Fibroblast of lung (primary cell): Measurements from ENCODE around the gene FMO4. TPM values are rescaled to one million over a fixed set of nuclear protein-coding genes. Genes with fewer than 3 reads are reported as not detected.

Experiments used
- DNase-seq, 2 donors: peaks; one replicate each; pipeline versions ENCODE4 v3.0.0 to v3.0.0-alpha.2; 2010; ENCODE audit warnings: low read depth in 2 of 2
- H2AFZ ChIP-seq: 2 replicates; pipeline ENCODE4 v1.5.1; 2012; ENCODE audit warnings: low read length, control low read depth, inconsistent platforms
- H3K27ac ChIP-seq: 2 replicates; pipeline ENCODE4 v1.5.1; 2011; ENCODE audit warnings: low read length, control low read depth; ENCODE audit not compliant: insufficient read depth
- H3K27me3 ChIP-seq: 2 replicates; pipeline ENCODE4 v1.5.1; 2011; ENCODE audit warnings: mild to moderate bottlenecking, low read length; ENCODE audit not compliant: control insufficient read depth, insufficient read depth
- H3K36me3 ChIP-seq: 2 replicates; pipeline ENCODE4 v1.5.1; 2011; ENCODE audit warnings: low read length; ENCODE audit not compliant: control insufficient read depth, insufficient read depth
- H3K4me1 ChIP-seq: 2 replicates; pipeline ENCODE4 v1.5.1; 2011; ENCODE audit warnings: low read length; ENCODE audit not compliant: control insufficient read depth, insufficient read depth; ENCODE audit errors: extremely low read depth
- H3K4me2 ChIP-seq: 2 replicates; pipeline ENCODE4 v1.5.1; 2011; ENCODE audit warnings: low read length, control low read depth; ENCODE audit not compliant: insufficient read depth; ENCODE audit errors: extremely low read depth
- H3K4me3 ChIP-seq, 4 experiments: fragments of 200-600 bp in 1 of 4; sonication (generic) in 1 of 4; replicated peaks in 1 of 4; 2 replicates each; pipeline ENCODE4 v1.5.1; 2011 to 2016; ENCODE audit warnings: low read length in 4 of 4, low read depth in 3 of 4, mild to moderate bottlenecking in 3 of 4, control low read depth in 2 of 4, inconsistent platforms in 1 of 4, mixed read lengths in 1 of 4; ENCODE audit not compliant: insufficient read depth in 1 of 4; ENCODE audit errors: control extremely low read depth in 1 of 4
- H3K79me2 ChIP-seq: 2 replicates; pipeline ENCODE4 v1.5.1; 2012; ENCODE audit warnings: mild to moderate bottlenecking, low read length, inconsistent platforms; ENCODE audit not compliant: control insufficient read depth, insufficient read depth
- H3K9ac ChIP-seq: 2 replicates; pipeline ENCODE4 v1.5.1; 2011; ENCODE audit warnings: mild to moderate bottlenecking, low read length, control low read depth; ENCODE audit not compliant: insufficient read depth
- H3K9me3 ChIP-seq: 2 replicates; pipeline ENCODE4 v1.5.1; 2012; ENCODE audit warnings: low read depth, low read length; ENCODE audit not compliant: control insufficient read depth, insufficient read depth
- H4K20me1 ChIP-seq: 2 replicates; pipeline ENCODE4 v1.5.1; 2011; ENCODE audit warnings: low read length; ENCODE audit not compliant: control insufficient read depth, insufficient read depth; ENCODE audit errors: extremely low read depth
- CTCF ChIP-seq, 2 donors: IDR thresholded peaks in 1 of 2; conservative IDR thresholded peaks in 1 of 2; 1 replicate in 1 of 2; 2 replicates in 1 of 2; pipeline ENCODE4 v1.5.1; 2011 to 2012; ENCODE audit warnings: low read length in 2 of 2, control low read depth in 1 of 2, inconsistent platforms in 1 of 2, low read depth in 1 of 2, mild to moderate bottlenecking in 1 of 2
- EZH2 ChIP-seq: IDR thresholded peaks from 2 replicates; pipeline ENCODE4 v1.5.1; 2012; ENCODE audit warnings: low read length, control low read depth, mild to moderate bottlenecking; ENCODE audit errors: missing control alignments
- polyA plus RNA-seq, 2 donors: library from polyadenylated mRNA; depleted of rRNA in 1 of 2; stranded (reverse) in 1 of 2; unstranded in 1 of 2; fragments of >200 nt; gene quantifications; 2 replicates each; pipeline ENCODE4 v1.2.1, GENCODE V29; 2011 to 2012; ENCODE audit warnings: missing spikeins in 1 of 2
- total RNA-seq: library from RNA; depleted of rRNA; stranded (reverse); fragments of >200 nt; gene quantifications from 2 replicates; pipeline ENCODE4 v1.2.1, GENCODE V29; 2014

FMO4 gene
- total and polyA plus RNA-seq, 2 donors (not counting 1 experiment from before 2014, with no cell fraction given), result 5.5 to 7.3 TPM

- H3K79me2 ChIP-seq, result no peaks in the 10 kb centered on the region
- DNase-seq, result no peak
- peaks cover 3% of the 10 kb centered on the region for H3K4me1 ChIP-seq
- H4K20me1 ChIP-seq, result no peaks in the 10 kb centered on the region
- TF ChIP-seq CTCF (conservative IDR thresholded peaks at IDR 0.05 in 1 of 2, IDR thresholded peaks at IDR 0.05 in 1 of 2; ENCODE audit: low read depth in 1 of 2, low read length in 2 of 2) (no peak), EZH2 (no peak)
- no peak overlapping the region for H3K4me3 ChIP-seq
- H3K27ac ChIP-seq, result no peak overlapping the region
- H3K4me2 ChIP-seq, result no peak overlapping the region
- no peak overlapping the region for H3K9ac ChIP-seq
- H2AFZ ChIP-seq, result no peak overlapping the region
- H3K27me3 ChIP-seq, result no peaks in the 10 kb centered on the region
- no peaks in the 10 kb centered on the region for H3K36me3 ChIP-seq
- H3K9me3 ChIP-seq, result no peaks in the 10 kb centered on the region
These were observed 18.2 kb upstream of the FMO4 start for GRCh38 chr1:171295821-171296220.

GRCh38 chr1:171296897-171297296 lies 17.1 kb upstream of the FMO4 start:
- Histone ChIP-seq H3K4me3 (no peak overlapping the region), H3K27ac (no peak overlapping the region), H3K4me1 (peaks cover 3% of the 10 kb centered on the region), H3K27me3 (no peaks in the 10 kb centered on the region), H3K36me3 (no peaks in the 10 kb centered on the region), H2AFZ (no peak overlapping the region), H4K20me1 (no peaks in the 10 kb centered on the region), H3K4me2 (no peak overlapping the region), H3K9ac (no peak overlapping the region), H3K79me2 (no peaks in the 10 kb centered on the region), H3K9me3 (no peaks in the 10 kb centered on the region)
- TF ChIP-seq EZH2, result no peak
- TF ChIP-seq CTCF (conservative IDR thresholded peaks at IDR 0.05 in 1 of 2, IDR thresholded peaks at IDR 0.05 in 1 of 2; ENCODE audit: low read depth in 1 of 2, low read length in 2 of 2), result no peak
- no peak for DNase-seq

- Histone ChIP-seq H3K36me3 (no peaks in the 10 kb centered on the region), H3K4me3 (no peak overlapping the region), H3K27ac (no peak overlapping the region), H3K4me2 (no peak overlapping the region), H3K9me3 (no peaks in the 10 kb centered on the region), H4K20me1 (no peaks in the 10 kb centered on the region), H3K27me3 (no peaks in the 10 kb centered on the region), H2AFZ (no peak overlapping the region), H3K4me1 (no peaks in the 10 kb centered on the region), H3K9ac (no peak overlapping the region), H3K79me2 (no peaks in the 10 kb centered on the region)
- no peak for DNase-seq
- TF ChIP-seq EZH2 (no peak), CTCF (conservative IDR thresholded peaks at IDR 0.05 in 1 of 2, IDR thresholded peaks at IDR 0.05 in 1 of 2; ENCODE audit: low read depth in 1 of 2, low read length in 2 of 2) (no peak)
These were observed 15.3 kb upstream of the FMO4 start for GRCh38 chr1:171298696-171299095.
